OCI-LY7 (cell line): Measurements from ENCODE around the gene CAMK2B.

Experiments
- CTCF ChIP-seq: fragments of 200-600 bp; sonication (generic); conservative IDR thresholded peaks from 2 replicates; pipeline ENCODE4 v1.5.1; 2014; ENCODE audit warnings: mild to moderate bottlenecking, antibody characterized with exemption, low read length, moderate library complexity, mixed read lengths
- EZH2phosphoT487 ChIP-seq: fragments of 200-600 bp; sonication (generic); IDR thresholded peaks from 2 replicates; pipeline ENCODE4 v1.6.1; 2018; ENCODE audit warnings: low read depth, borderline replicate concordance, mild to moderate bottlenecking, mixed run types, antibody characterized with exemption, low read length, moderate library complexity, mixed read lengths

GRCh38 chr7:44188480-44189225 lies 136.7 kb downstream of the CAMK2B start:
- no peak for TF ChIP-seq CTCF
- no peak for TF ChIP-seq EZH2phosphoT487
